ENCODE data around the gene GTF2A1L.
"Not testable (repeated sequence)": the region's sequence is repeated elsewhere in the genome, so short reads cannot be mapped to it uniquely, and the experiment has no call there.

GTF2A1L gene

DNA sequence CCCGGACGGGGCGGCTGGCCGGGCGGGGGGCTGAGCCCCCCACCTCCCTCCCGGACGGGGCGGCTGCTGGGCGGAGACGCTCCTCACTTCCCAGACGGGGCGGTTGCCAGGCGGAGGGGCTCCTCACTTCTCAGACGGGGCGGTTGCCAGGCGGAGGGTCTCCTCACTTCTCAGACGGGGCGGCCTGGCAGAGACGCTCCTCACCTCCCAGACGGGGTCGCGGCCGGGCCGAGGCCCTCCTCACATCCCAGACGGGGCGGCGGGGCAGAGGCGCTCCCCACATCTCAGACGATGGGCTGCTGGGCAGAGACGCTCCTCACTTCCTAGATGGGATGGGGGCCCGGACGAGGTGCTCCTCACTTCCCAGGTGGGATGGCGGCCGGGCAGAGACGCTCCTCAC is 3.1 kb upstream of the GTF2A1L start:
- DNase-seq, result not testable (repeated sequence)

GRCh38 chr2:48619526-48619925 is 1.9 kb downstream of the GTF2A1L start:
- DNase-seq, result no peak

GRCh38 chr2:48620604-48621003 is 2.9 kb downstream of the GTF2A1L start:
- DNase-seq, result no peak

DNA sequence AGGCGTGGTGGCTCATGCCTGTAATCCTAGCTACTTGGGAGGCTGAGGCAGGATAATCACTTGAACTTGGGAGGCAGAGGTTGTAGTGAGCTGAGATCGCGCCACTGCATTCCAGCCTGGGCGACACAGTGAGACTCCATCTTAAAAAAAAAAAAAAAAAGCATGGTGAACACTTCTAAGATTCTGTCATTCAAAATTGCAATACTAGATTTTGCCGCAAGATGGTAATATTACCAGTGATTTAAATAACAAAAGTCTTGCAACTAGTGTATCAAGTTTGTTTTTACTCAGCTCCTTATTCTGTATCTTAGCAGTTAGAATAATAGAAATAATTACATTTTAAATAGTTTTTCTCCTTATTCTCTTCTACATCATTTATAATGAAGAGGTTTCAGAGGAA is 5.0 kb downstream of the GTF2A1L start:
- DNase-seq, result not testable (repeated sequence)

- DNase-seq, result no peak
Observed at GRCh38 chr2:48624696-48625095, 7.0 kb downstream of the GTF2A1L start.

- no peak for DNase-seq
Observed at GRCh38 chr2:48626047-48626446, 8.4 kb downstream of the GTF2A1L start.

DNA sequence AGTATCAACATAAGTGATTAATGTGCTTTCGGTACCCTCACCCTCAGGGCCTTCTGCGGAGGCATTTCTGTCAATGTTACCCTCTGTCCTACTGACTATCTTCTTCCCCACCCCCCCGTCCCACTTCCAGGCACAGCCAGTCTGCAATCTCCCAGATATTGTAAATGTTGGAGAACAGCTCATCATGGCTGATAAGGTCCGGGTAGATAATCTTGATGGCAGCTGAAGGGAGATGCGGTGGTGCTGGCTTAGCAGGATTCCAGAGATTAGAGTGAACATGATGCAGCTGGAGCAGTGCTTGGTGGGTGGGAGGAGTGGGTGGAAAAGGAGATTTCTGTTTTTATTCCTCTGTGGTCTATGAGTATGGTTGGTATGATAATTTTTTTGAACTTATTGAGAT is 15.5 kb downstream of the GTF2A1L start:
- no peak for DNase-seq

GRCh38 chr2:48635786-48636185 is 18.1 kb downstream of the GTF2A1L start:
- DNase-seq, result no peak

GRCh38 chr2:48638261-48638660 is 20.6 kb downstream of the GTF2A1L start:
- DNase-seq, result no peak

GRCh38 chr2:48651158-48651790 is 33.6 kb downstream of the GTF2A1L start:
- DNase-seq, result no peak

GRCh38 chr2:48668992-48669391 is 51.3 kb downstream of the GTF2A1L start:
- DNase-seq, result no peak

- no peak for DNase-seq
Observed at GRCh38 chr2:48673581-48673980, 55.9 kb downstream of the GTF2A1L start.

GRCh38 chr2:48674933-48675332 is 57.3 kb downstream of the GTF2A1L start:
- DNase-seq, result no peak

DNA sequence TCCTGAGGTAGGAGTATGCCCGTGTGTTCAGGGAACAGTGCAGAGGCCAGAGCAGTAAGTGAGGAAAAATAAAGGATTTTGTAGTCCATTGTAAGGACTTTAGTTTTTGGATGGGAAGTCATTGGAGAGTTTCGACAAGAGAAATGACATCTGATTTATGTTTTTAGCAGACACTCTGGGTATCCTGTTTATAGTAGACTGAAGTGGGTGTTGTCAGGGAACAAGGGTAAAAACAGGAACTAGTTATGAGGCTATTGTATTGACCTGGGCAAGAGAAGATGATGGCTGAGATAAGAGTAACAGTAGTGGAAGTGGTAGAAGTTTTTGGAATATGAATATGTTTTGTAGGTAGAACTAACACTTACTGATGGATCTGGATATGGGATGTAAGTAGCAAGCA is 59.8 kb downstream of the GTF2A1L start:
- DNase-seq, result no peak

DNA sequence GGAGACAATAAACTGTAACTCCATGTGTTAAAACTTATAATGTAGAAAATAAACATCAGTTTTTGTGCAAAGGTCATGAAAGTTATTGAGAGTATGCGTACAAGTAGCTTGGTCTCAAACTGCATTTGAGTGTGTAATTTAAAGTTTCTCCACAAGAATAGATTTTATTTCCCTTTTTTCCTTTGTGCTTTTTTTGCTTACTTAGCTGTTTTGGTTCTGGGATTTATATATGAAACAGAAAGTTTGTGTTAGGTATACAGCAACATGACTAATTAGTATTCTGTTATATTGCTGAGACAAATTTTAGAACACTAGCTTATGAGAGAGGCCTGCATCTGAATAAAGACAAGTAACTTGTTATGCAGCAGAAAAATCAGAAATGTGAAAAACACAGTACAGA is 67.5 kb downstream of the GTF2A1L start:
- DNase-seq, result no peak

DNA sequence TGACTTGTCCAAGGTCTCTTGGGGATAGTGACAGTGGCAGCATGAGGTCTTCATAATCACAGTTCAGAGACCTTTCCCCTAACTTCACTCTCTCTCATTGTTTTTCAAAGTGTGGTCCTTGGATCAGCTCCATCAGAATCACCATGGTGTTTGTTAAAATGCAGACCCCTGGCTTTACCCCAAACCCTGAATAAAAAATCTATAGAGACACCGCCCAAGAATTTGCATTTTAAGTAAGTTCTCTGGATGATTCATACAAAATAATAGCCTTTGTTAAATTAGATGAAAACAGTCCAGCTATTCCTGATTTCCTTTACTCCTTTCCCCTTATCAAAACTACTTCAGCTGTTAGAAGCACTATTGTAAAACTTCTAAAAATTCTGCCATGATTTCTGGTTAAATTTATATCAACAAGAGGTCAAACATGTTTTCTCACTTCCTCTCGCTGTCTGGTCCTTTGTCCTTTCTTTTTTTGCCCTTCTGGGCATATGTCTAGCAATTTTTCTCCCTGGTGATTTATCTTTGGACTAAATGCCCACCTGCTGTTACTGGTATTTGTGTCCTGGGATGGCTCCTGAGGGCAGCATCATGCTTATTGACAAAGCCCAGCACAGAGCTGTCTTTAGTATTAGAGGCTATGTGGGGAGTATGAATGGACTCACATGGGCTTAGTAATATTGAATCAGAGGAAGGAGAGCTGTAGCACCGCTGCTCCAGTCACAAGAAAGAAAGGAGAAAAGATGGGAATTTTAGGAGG is 74.5 kb downstream of the GTF2A1L start:
- DNase-seq, result no peak

GRCh38 chr2:48693066-48693465 is 75.4 kb downstream of the GTF2A1L start:
- no peak for DNase-seq

DNA sequence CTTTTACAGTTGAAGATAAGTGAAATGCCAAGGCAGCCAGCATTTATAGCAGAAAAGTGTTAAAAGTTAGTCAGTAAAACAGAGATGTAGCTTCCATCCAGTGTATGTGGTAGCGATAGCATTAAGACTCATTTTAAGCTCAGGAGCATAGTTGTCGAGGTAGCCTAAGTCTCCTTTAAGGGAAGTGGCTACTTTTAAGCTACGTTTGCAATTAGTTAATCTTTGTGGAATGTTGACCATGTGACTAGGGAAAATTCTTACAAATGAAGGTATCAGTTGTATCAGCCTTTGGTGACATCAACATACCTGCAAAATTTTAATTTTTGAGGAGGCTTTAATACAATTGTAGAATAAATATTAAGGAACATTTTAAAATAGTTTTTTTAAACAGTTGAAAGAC is 76.0 kb downstream of the GTF2A1L start:
- DNase-seq, result no peak

DNA sequence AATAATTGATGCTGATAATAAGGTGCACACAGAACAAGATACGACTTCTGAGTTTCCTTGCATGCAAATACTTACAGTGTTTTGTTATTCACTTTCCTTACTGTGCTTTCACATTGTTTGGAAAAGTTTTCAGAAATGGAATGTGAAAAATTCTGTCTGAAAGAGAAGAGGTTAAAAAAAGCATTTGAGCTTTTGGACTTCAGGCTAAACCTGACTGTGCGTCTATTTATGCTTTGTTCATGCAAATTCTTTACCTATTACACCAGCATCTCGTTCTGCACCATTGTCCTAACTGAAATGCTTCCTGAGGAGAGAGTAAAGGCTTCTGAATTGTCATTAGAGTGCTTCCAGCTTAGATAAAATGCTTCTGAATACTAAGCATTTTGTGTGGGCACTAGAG is 76.5 kb downstream of the GTF2A1L start:
- DNase-seq, result no peak

DNA sequence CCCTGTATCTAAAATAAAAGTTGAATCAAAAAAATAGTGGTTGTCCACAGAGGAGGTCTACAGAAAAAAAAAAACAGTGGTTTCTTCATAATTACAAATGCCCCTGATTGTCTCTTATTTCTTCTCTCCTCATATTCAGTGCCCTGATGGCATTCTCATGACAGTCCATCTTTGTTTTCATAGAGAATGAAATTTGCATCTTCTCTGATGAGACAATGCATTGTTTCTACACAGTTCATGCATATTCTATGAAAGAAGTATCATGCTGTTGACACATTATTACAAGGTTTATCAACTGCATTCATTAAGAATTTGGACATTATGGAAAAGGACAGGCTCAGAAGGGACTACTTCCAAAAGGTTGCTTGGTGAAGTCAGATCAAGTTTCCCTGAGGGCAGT is 78.3 kb downstream of the GTF2A1L start:
- no peak for DNase-seq

DNA sequence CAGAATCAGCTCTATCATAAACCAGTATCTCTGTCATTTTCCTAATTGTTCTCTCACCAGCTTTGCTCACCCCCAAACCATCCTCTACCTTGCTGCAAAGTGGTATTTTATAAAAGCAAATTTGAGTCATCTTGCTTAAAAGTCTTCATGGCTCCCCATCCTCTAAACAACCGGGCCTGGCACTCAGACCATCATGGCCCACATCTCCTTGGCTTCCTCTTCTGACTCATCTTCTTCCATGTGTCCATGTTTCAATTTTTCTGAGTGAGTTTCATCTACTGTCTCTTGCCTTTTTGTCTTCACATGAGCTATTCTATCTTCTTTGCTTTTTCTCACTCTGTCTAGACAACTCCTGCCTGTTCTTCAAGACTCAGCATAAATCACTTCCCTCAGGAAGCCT is 79.2 kb downstream of the GTF2A1L start:
- DNase-seq, result no peak

DNA sequence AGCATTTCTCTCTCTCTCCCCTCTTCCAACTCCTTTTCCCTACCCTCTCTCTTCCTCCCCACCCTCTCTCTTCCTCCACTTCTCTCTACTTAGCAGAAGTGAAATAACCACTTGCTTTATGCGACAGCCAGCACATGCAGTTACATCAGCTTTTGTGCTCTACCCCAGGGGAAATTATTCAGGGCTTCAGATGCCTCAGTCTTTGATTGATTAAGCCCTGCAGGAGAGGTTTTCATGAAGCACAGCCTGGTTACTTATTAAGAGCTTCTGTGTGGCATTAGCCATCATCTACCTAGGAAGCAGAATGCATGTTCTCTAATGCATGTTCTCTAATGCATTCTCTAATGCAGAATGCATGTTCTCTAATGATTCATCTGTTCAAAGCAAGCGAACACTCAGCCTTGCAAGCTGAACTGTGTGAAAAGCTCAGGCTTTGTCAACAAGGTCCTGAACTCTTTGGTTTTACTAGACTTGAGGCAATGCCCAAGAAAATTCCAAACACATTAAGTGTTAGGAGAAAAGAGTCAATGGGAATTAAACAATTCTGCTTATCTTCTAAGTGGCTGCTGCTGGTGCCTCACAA is 81.8 kb downstream of the GTF2A1L start:
- no peak for DNase-seq

DNA sequence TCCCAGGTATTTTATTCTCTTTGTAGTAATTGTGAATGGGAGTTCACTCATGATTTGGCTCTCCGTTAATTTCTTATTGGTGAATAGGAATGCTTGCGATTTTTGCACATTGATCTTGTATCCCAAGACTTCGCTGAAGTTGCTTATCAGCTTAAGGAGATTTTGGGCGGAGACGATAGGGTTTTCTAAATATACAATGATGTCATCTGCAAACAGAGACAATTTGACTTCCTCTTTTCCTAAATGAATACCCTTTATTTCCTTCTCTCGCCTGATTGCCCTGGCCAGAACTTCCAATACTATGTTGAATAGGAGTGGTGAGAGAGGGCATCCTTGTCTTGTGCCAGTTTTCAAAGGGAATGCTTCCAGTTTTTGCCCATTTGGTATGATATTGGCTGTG is 86.0 kb downstream of the GTF2A1L start:
- not testable (repeated sequence) for DNase-seq

- DNase-seq, result no peak
Observed at GRCh38 chr2:48707466-48707865, 89.8 kb downstream of the GTF2A1L start.

All from activated CD8-positive, alpha-beta memory T cell treated with anti-CD3 and anti-CD28 coated beads, Interleukin-2, amount 50 U/mL, for 4 hours (primary cell).